GM12878 (cell line): ENCODE data around the gene CACNA2D2.

Experiments used
- CEBPB ChIP-seq, 2 experiments: fragments of 150-350 bp in 1 of 2; IDR thresholded peaks; 2 replicates each; pipeline ENCODE4 v1.6.1; 2012 to 2014; ENCODE audit warnings: low read depth in 2 of 2, low read length in 2 of 2, borderline replicate concordance in 1 of 2, inconsistent platforms in 1 of 2
- EED ChIP-seq: sonication (generic); IDR thresholded peaks from 2 replicates; pipeline ENCODE4 v1.6.1; 2016; ENCODE audit warnings: antibody characterized with exemption, low read depth
- GABPA ChIP-seq: IDR thresholded peaks from 2 replicates; pipeline ENCODE4 v1.6.1; 2014; ENCODE audit warnings: antibody characterized with exemption, low read depth, mild to moderate bottlenecking, inconsistent platforms
- HDGF ChIP-seq: fragments of 450-650 bp; IDR thresholded peaks from 2 replicates; pipeline ENCODE4 v1.6.1; 2016; ENCODE audit warnings: antibody characterized with exemption
- MTA3 ChIP-seq: IDR thresholded peaks from 2 replicates; pipeline ENCODE4 v1.6.1; 2012; ENCODE audit warnings: low read length, inconsistent platforms, borderline replicate concordance
- POLR2A ChIP-seq: IDR thresholded peaks from 2 replicates; pipeline ENCODE4 v1.6.1; 2011; ENCODE audit warnings: low read depth, mild to moderate bottlenecking, low read length
- YY1 ChIP-seq: IDR thresholded peaks from 2 replicates; pipeline ENCODE4 v1.6.1; 2011; ENCODE audit warnings: low read depth, mild to moderate bottlenecking, low read length
- ZNF274 ChIP-seq: IDR thresholded peaks from one replicate; pipeline ENCODE4 v1.8.0; 2011; ENCODE audit not compliant: insufficient read length, insufficient read depth
- TF ChIP-seq, protein P1 (sequence below): fragments of 450-650 bp; IDR thresholded peaks from 2 replicates; pipeline ENCODE4 v1.6.1; 2017; ENCODE audit warnings: mild to moderate bottlenecking, moderate library complexity

DNA sequence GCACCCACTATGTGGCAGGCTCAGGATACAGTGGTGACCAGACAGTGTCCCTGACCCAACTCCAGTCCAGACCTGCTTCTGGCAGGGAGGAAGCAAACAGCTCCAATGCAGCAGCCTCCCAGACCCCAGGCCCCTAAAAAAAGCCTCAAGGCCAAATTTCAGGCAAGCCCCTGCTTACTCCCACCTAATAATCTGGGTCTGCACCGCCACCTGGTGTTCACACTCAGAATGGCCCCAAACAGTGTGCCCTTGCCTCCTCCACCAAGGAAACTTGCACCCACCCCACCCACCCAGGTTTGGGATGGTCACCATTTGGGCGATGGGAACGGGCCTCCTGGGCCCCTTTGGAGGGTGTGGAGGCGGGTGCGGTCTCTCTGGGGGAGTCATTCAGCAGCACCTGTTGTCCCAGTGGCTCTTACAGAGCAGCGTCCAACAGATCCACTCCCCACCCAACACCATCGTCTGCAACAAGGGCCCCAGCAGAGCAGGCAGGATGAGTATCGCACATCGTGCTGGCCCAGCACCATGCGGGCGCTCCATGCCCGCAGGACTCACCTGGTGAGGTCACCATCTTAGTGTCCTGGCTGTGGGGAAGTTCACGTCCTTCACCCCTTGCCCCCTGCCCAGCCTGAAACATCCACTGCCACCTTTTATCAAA lies 46.8 kb upstream of the CACNA2D2 start:
- TF ChIP-seq YY1, result no peak
- TF ChIP-seq MTA3, result no peak
- no peak for TF ChIP-seq ZNF274
- no peak for TF ChIP-seq HDGF
- TF ChIP-seq, protein P1, sequence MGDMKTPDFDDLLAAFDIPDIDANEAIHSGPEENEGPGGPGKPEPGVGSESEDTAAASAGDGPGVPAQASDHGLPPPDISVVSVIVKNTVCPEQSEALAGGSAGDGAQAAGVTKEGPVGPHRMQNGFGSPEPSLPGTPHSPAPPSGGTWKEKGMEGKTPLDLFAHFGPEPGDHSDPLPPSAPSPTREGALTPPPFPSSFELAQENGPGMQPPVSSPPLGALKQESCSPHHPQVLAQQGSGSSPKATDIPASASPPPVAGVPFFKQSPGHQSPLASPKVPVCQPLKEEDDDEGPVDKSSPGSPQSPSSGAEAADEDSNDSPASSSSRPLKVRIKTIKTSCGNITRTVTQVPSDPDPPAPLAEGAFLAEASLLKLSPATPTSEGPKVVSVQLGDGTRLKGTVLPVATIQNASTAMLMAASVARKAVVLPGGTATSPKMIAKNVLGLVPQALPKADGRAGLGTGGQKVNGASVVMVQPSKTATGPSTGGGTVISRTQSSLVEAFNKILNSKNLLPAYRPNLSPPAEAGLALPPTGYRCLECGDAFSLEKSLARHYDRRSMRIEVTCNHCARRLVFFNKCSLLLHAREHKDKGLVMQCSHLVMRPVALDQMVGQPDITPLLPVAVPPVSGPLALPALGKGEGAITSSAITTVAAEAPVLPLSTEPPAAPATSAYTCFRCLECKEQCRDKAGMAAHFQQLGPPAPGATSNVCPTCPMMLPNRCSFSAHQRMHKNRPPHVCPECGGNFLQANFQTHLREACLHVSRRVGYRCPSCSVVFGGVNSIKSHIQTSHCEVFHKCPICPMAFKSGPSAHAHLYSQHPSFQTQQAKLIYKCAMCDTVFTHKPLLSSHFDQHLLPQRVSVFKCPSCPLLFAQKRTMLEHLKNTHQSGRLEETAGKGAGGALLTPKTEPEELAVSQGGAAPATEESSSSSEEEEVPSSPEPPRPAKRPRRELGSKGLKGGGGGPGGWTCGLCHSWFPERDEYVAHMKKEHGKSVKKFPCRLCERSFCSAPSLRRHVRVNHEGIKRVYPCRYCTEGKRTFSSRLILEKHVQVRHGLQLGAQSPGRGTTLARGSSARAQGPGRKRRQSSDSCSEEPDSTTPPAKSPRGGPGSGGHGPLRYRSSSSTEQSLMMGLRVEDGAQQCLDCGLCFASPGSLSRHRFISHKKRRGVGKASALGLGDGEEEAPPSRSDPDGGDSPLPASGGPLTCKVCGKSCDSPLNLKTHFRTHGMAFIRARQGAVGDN, result no peak
- no peak for TF ChIP-seq CEBPB (IDR thresholded peaks at IDR 0.05; ENCODE audit: borderline replicate concordance in 1 of 2, low read depth in 2 of 2, low read length in 2 of 2)
- TF ChIP-seq POLR2A, result no peak
- no peak for TF ChIP-seq EED
- no peak for TF ChIP-seq GABPA
